Spleen (tissue), 11 donors: ENCODE data around the gene CD48. TPM values are rescaled to one million over a fixed set of nuclear protein-coding genes. Genes with fewer than 3 reads are reported as not detected.

Experiments used
- DNase-seq: peaks from one replicate; pipeline ENCODE4 v3.0.0-alpha.2; 2020
- H3K27ac ChIP-seq, 8 donors: fragments of 200-600 bp; sonication (generic) in 7 of 8; 1 replicate in 4 of 8; 2 replicates in 4 of 8; pipeline versions ENCODE4 v1.5.0 to v1.8.0; 2016 to 2021; ENCODE audit warnings: inconsistent platforms in 4 of 8, mild to moderate bottlenecking in 4 of 8, moderate library complexity in 1 of 8
- H3K27me3 ChIP-seq, 7 donors: fragments of 200-600 bp; sonication (generic) in 6 of 7; replicated peaks in 1 of 7; 1 replicate in 4 of 7; 2 replicates in 3 of 7; pipeline versions ENCODE4 v1.5.0 to v1.8.0; 2016 to 2021; ENCODE audit warnings: inconsistent platforms in 3 of 7, mild to moderate bottlenecking in 1 of 7
- H3K36me3 ChIP-seq, 6 donors: fragments of 200-600 bp; sonication (generic) in 5 of 6; 1 replicate in 4 of 6; 2 replicates in 2 of 6; pipeline versions ENCODE4 v1.5.0 to v1.8.0; 2016 to 2021; ENCODE audit warnings: inconsistent platforms in 2 of 6
- H3K4me1 ChIP-seq, 6 donors: fragments of 200-600 bp; sonication (generic) in 5 of 6; 1 replicate in 3 of 6; 2 replicates in 3 of 6; pipeline versions ENCODE4 v1.5.0 to v1.8.0; 2016 to 2021; ENCODE audit warnings: inconsistent platforms in 3 of 6
- H3K4me3 ChIP-seq, 8 donors: fragments of 200-600 bp; sonication (generic) in 7 of 8; 1 replicate in 4 of 8; 2 replicates in 4 of 8; pipeline versions ENCODE4 v1.5.0 to v1.8.0; 2016 to 2021; ENCODE audit warnings: inconsistent platforms in 4 of 8, mild to moderate bottlenecking in 4 of 8, moderate library complexity in 2 of 8
- H3K9me3 ChIP-seq, 8 donors: fragments of 200-600 bp; sonication (generic) in 7 of 8; 1 replicate in 4 of 8; 2 replicates in 4 of 8; pipeline versions ENCODE4 v1.5.0 to v1.8.0; 2016 to 2021; ENCODE audit warnings: inconsistent platforms in 4 of 8
- POLR2A ChIP-seq, 3 donors: fragments of 450-650 bp; IDR thresholded peaks; one replicate each; pipeline ENCODE4 v1.5.1; 2017; ENCODE audit warnings: antibody characterized with exemption in 3 of 3, mild to moderate bottlenecking in 1 of 3
- POLR2AphosphoS5 ChIP-seq, 3 donors: sonication (generic); formaldehyde crosslinking; IDR thresholded peaks; one replicate each; pipeline ENCODE4 v1.5.1; 2017; ENCODE audit warnings: antibody characterized with exemption in 3 of 3
- WGBS, 5 donors: extraction: QIAGEN DNeasy Blood & Tissue Kit in 3 of 5; methylation state at CpG; one replicate each; pipeline versions ENCODE4 v1.1.5 to v1.1.7; 2013 to 2018; 5-methylcytosine and 5-hydroxymethylcytosine counted together
- intact Hi-C: fragments of 100-400 bp; cut with DNase I; formaldehyde crosslinking; loops from one replicate; pipeline ENCODE4 v1.15.0; 2023; ENCODE audit warnings: low total_unique reads
- polyA plus RNA-seq, 3 donors: library from polyadenylated mRNA; stranded (reverse); fragments of 200-250 nt; gene quantifications; one replicate each; pipeline ENCODE4 v1.2.1, GENCODE V29; 2013
- total RNA-seq, 7 donors: library from RNA; depleted of rRNA in 3 of 7; stranded (reverse); fragments of >200 nt in 3 of 7; fragmentation: NEBNext Ultra II Directional in 4 of 7; extraction: Animal tissue kit (Norgen Biotek cat#: 25700) in 4 of 7; gene quantifications; one replicate each; pipeline versions ENCODE4 v1.1.0 to v1.2.1, GENCODE V29; 2016 to 2021
- TF ChIP-seq, protein P1 (sequence below), 11 experiments: fragments of 200-600 bp in 7 of 11; fragments of 450-650 bp in 4 of 11; sonication (generic) in 4 of 11; IDR thresholded peaks in 8 of 11; conservative IDR thresholded peaks in 3 of 11; 1 replicate in 7 of 11; 2 replicates in 4 of 11; pipeline versions ENCODE4 v1.4.0 to v1.8.0; 2016 to 2021; ENCODE audit warnings: antibody characterized with exemption in 11 of 11, inconsistent platforms in 4 of 11, mild to moderate bottlenecking in 1 of 11
- donor health status: healthy with polysubstance abuse.
- donor health status: DM: no; HTN: no; CAD: no; lungs with moderate emphysema.
- donor health status: DM: no; HTN: no; CAD: no.
- donor health status: Bipolar disorder and iron deficiency.
- donor health status: healthy.
- donor health status: DM: no; HTN: no; CAD: no.
- donor health status: DM: yes; HTN: yes; CAD: no.

CD48 gene
- total and polyA plus RNA-seq, 10 donors: 150 to 510 (median 248) TPM

- no peak for TF ChIP-seq POLR2A (IDR thresholded peaks at IDR 0.05)
- TF ChIP-seq, protein P1, sequence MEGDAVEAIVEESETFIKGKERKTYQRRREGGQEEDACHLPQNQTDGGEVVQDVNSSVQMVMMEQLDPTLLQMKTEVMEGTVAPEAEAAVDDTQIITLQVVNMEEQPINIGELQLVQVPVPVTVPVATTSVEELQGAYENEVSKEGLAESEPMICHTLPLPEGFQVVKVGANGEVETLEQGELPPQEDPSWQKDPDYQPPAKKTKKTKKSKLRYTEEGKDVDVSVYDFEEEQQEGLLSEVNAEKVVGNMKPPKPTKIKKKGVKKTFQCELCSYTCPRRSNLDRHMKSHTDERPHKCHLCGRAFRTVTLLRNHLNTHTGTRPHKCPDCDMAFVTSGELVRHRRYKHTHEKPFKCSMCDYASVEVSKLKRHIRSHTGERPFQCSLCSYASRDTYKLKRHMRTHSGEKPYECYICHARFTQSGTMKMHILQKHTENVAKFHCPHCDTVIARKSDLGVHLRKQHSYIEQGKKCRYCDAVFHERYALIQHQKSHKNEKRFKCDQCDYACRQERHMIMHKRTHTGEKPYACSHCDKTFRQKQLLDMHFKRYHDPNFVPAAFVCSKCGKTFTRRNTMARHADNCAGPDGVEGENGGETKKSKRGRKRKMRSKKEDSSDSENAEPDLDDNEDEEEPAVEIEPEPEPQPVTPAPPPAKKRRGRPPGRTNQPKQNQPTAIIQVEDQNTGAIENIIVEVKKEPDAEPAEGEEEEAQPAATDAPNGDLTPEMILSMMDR (IDR thresholded peaks at IDR 0.05 in 8 of 11, conservative IDR thresholded peaks at IDR 0.05 in 3 of 11): peak; percentile 59 to 92 (median 83)
- Histone ChIP-seq H3K36me3 (no peaks in the 10 kb centered on the region), H3K9me3 (no peaks in the 10 kb centered on the region), H3K4me3 (peak overlapping the region in 1 of 8 donors; percentile 24), H3K27me3 (no peaks in the 10 kb centered on the region), H3K27ac (peak overlapping the region in 5 of 8 donors; percentile 12 to 74 (median 66)), H3K4me1 (peaks cover 0 to 56% (median 24%) of the 10 kb centered on the region in 6 donors)
- no peak for DNase-seq
- WGBS, 5 donors: 13 to 22% (median 19%) methylated on average over 8 of the region's 8 CpGs
- intact Hi-C loops: loop anchor here (10.0 kb wide), 2 partner anchors 98 to 228 kb away; partner anchors contain the start of gene ITLN2
Measured at GRCh38 chr1:160726498-160727315, 15.1 kb upstream of the CD48 start.

- H3K9me3 ChIP-seq: no peaks in the 10 kb centered on the region
- H3K4me3 ChIP-seq: no peak overlapping the region
- H3K4me1 ChIP-seq: peaks cover 0 to 54% (median 24%) of the 10 kb centered on the region in 6 donors
- no peaks in the 10 kb centered on the region for H3K27me3 ChIP-seq
- peak overlapping the region in 5 of 8 donors; percentile 12 to 74 (median 66) for H3K27ac ChIP-seq
- WGBS, 5 donors: 45 to 65% (median 58%) methylated on average over 3 of the region's 3 CpGs
- no peak for DNase-seq
- TF ChIP-seq POLR2A (IDR thresholded peaks at IDR 0.05): no peak
- TF ChIP-seq, protein P1 (IDR thresholded peaks at IDR 0.05 in 8 of 11, conservative IDR thresholded peaks at IDR 0.05 in 3 of 11): no peak
- no peak for TF ChIP-seq POLR2AphosphoS5 (IDR thresholded peaks at IDR 0.05)
- no peaks in the 10 kb centered on the region for H3K36me3 ChIP-seq
- intact Hi-C loops: loop anchor here (10.0 kb wide), 2 partner anchors 99 to 229 kb away; partner anchors contain the start of gene ITLN2
Measured at GRCh38 chr1:160726114-160726497, 14.5 kb upstream of the CD48 start.

- no peaks in the 10 kb centered on the region for H3K36me3 ChIP-seq
- no peak overlapping the region for H3K4me3 ChIP-seq
- H3K9me3 ChIP-seq: no peaks in the 10 kb centered on the region
- H3K27me3 ChIP-seq: no peaks in the 10 kb centered on the region
- intact Hi-C loops: loop anchor here (10.0 kb wide), 2 partner anchors 100 to 230 kb away; partner anchors contain the start of gene ITLN2
- TF ChIP-seq, protein P1 (IDR thresholded peaks at IDR 0.05 in 8 of 11, conservative IDR thresholded peaks at IDR 0.05 in 3 of 11): no peak
- no peak for TF ChIP-seq POLR2A (IDR thresholded peaks at IDR 0.05)
- no peak for TF ChIP-seq POLR2AphosphoS5 (IDR thresholded peaks at IDR 0.05)
- H3K4me1 ChIP-seq: peaks cover 0 to 69% (median 24%) of the 10 kb centered on the region in 6 donors
- DNase-seq: no peak
- WGBS, 5 donors: 78 to 87% (median 83%) methylated on average over 11 of the region's 11 CpGs
- H3K27ac ChIP-seq: no peak overlapping the region
Measured at GRCh38 chr1:160724465-160725242, 13.0 kb upstream of the CD48 start.
